ENCODE measurements around the gene BMP5. TPM values are rescaled to one million over a fixed set of nuclear protein-coding genes. Genes with fewer than 3 reads are reported as not detected.

The BMP5 gene
- total and polyA plus RNA-seq, 5 experiments from 2014 or later = not detected

DNA sequence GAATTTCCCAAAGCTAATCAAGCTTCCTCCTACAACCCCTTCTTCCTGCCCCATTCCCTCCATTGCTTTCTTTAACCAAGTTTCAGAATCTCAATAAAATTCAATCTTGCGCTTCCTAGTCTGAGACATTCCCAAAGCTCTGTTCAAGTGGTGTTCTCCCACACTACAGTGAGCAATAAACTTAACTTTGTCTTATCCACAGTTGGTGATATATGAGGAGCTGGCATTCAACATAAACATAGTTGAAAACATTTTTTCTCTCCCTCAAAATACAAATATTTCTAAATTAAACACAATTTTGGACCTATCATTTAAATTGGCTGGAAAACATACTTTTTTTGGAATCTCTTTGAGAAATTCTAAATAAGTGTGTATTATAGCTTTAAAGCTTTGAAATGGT, 166.7 kb downstream of the BMP5 start:
- ATAC-seq (no peak), DNase-seq (no peak)
- no peak overlapping the region for H3K4me3 Mint-ChIP-seq
- no peaks in the 10 kb centered on the region for H3K36me3 Mint-ChIP-seq
- H3K27ac Mint-ChIP-seq = no peak overlapping the region
- H3K27me3 Mint-ChIP-seq = no peaks in the 10 kb centered on the region
- H3K9me3 Mint-ChIP-seq = peaks cover 0 to 20% (median 9%) of the 10 kb centered on the region in 9 donors
- POLR2A ChIA-PET = no interaction called here
- no peaks in the 10 kb centered on the region for H3K4me1 Mint-ChIP-seq

DNA sequence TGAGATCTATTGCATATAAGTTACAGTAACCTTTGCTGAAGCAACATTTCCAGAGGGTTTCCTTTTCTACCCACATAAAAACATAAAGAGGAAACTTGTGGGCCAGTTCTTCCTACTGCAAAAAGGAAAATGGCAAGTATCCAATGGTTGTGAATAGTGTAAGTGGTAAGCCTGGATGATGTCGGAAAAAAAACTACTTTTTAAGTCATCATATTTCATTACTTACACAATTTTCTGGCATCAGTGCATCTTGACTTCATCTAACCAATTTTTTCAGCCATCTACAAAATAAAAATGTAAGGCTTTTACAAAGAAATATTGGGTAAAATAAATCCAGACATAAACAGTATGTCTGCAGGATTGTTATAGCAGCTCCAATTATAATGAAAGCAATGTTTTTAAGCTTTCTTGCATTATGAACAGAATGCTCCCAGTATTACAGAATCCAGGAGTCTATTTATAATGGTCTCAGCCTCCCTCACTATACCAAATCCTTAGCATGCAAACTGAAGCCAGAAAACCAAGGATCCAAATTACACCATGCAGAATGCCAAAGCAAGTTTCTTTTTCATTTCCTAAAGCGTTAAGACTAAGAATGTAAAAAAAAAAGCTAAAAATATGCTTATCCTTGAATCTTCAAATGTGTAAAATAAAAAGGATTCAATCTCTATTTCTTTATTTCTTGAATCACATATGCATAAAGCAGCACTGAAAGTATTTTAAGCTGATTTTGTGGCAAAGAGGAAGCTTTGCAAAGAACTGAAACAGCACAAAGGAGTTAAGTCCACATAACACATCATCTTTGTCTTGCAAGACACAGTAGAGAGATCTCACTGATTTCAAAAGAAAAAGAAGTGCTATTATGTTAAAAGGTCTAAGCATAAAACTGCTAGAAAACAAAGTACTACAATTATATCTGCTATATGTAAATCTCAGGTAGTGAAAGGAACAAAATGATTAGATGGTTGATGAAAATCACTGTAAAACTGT, 169.6 kb downstream of the BMP5 start:
- no peak overlapping the region for H3K4me3 Mint-ChIP-seq
- DNase-seq (no peak), ATAC-seq (no peak)
- POLR2A ChIA-PET = no interaction called here
- no peak overlapping the region for H3K27ac Mint-ChIP-seq
- no peaks in the 10 kb centered on the region for H3K27me3 Mint-ChIP-seq
- H3K4me1 Mint-ChIP-seq = no peaks in the 10 kb centered on the region
- peaks cover 0 to 30% (median 13%) of the 10 kb centered on the region in 9 donors for H3K9me3 Mint-ChIP-seq
- H3K36me3 Mint-ChIP-seq = no peaks in the 10 kb centered on the region

DNA sequence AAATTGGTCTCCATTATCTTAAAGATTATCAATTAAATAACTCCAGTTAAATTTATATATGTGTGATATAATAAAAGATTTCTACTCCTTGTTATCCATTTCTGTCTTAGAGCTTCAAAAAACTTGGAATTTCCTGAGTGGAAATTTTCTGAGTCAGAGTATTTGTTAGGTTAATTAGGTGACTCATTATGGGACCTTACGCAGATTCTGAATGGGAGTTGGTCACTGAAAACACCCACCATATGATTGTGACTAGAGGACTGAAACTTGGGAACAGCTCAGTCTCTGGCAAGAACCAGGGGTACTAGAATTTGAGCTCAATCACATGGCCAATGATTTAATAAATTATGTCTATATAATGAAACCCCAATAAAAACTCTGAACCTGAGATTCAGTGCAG, 171.0 kb downstream of the BMP5 start:
- POLR2A ChIA-PET = no interaction called here
- H3K27ac Mint-ChIP-seq = no peak overlapping the region
- H3K27me3 Mint-ChIP-seq = no peaks in the 10 kb centered on the region
- H3K4me3 Mint-ChIP-seq = no peak overlapping the region
- ATAC-seq (no peak), DNase-seq (no peak)
- peaks cover 0 to 37% (median 14%) of the 10 kb centered on the region in 9 donors for H3K9me3 Mint-ChIP-seq
- H3K4me1 Mint-ChIP-seq = no peaks in the 10 kb centered on the region
- no peaks in the 10 kb centered on the region for H3K36me3 Mint-ChIP-seq
